GM18508 (cell line): ENCODE measurements around the gene ABHD4.
"Not testable (repeated sequence)": the region's sequence is repeated elsewhere in the genome, so short reads cannot be mapped to it uniquely, and the experiment has no call there.

ENCODE experiments used
- ATAC-seq: cut with Tn5 transposase; IDR thresholded peaks from one replicate; pipeline ENCODE4 v1.9.1; 2021; ENCODE audit warnings: moderate number of reproducible peaks; ENCODE audit not compliant: insufficient read depth, unreplicated experiment

Gene ABHD4

DNA sequence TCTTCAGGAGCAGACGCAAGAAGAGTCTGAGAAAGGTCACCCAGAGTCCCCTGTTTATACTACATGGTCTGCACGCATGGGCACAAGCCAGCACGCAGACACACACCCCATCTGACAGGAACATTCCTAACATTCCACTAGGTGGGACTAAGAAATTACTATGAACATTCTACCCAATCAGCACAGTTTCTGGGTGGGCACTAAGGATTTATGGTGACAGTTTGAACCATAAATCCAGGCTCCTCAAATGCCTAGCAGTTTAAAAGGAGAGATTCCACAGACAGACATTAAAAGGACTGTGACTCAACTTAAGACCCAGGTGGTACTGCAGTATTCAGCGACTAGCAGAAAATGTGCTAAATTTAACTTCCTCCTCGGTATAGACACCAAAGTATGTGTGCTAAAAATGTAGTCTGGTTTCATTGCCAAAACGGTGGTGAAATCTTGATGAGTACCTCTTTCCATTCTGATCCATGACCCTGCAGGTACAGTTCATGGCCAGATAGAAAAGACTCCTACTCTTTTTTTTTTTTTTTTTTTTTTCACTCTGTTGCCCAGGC, 16.2 kb downstream of the ABHD4 start:
- ATAC-seq, result no peak

DNA sequence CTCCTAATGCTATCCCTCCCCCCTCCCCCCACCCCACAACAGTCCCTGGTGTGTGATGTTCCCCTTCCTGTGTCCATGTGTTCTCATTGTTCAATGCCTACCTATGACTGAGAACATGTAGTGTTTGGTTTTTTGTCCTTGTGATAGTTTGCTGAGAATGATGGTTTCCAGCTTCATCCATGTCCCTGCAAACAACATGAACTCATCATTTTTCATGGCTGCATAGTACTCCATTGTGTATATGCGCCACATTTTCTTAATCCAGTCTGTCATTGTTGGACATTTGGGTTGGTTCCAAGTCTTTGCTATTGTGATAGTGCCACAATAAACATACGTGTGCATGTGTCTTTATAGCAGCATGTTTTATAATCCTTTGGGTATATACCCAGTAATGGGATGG, 17.7 kb downstream of the ABHD4 start:
- ATAC-seq, result not testable (repeated sequence)

DNA sequence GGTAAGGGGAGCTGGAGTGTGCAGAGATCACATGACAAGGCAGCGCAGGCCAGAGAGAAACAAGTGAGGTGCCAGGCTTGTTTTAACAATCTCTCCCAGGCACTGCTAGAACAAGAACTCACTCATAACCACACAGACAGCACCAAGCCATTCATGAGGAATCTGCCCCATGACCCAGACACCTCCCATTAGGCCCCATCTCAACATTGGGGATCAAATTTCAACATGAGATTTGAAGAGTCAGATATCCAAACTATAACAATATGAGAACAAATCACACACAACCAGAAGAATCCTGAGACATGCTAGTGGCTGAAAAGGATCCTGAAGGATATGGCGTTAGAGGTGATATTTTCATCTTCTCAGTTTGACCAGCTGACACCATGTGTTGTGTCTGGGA, 24.2 kb downstream of the ABHD4 start:
- ATAC-seq, result no peak

DNA sequence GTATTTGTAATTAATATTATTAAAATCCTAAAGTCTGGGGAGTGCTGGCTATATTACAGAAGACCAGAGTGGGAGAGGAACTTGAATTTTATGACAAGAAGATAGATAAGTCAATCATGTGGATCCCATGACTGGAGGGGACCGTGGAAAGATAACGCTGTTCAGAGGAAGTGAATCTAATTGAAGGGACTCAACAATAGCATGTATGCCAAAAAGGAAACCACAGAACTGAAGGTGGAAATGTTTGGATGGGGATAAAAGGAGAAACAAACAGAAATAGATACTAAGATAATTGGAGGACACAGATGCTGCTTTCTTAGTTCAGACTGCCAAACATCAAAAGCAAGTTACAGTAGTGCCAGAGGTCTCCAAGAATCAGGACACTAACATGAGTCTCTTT, 24.9 kb downstream of the ABHD4 start:
- no peak for ATAC-seq

DNA sequence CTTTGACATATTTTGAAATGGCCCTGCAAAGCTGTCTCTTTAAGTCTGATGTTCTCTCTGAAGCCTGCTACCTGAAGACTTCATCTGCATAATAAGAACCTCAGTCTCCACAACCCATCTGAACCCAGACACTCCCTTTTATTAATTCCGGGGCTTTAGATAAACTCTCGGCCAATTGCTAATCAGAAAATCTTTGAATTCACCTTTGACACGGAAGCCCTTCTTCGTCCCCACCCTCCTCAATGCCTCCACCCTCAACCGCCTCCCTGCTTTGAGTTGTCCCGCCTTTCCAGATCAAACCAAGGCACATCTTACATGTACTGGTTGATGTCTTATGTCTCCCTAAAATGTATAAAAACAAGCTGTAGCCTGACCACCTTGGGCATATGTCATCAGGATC, 28.5 kb downstream of the ABHD4 start:
- no peak for ATAC-seq

DNA sequence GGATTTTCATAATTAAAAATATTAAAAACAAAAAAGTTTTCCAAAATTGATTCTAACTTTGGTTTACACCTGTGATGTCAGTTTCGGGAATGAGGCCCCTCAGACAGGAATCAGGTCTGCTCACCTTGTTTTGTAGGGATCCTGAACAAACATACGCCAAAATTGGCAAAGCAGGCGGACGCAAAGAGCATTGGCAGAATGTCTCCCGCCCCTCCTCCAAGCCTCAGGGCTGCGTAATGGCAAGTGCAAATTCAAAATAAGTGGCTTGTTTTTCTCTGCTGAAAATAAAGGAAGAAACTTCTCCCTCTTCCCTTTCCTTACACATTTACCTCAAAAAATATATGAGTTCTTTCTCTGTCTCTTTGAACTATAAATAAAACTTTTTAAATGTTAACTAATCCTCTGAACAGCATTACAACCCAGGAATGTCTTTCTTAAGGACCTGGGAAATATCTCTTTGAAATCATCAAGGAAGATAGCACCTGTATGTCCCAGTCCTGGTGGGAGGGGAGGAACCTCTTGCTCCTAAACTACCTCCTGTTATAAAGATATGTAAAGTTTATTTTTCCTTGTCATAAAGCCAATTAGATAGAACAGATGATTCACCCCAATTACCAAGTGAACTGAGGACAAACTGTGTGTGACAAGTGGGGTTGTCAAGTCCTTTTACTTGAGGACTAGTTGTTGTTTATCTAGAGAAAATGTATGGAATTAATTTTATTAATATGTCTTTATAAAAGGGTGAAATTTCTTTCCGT, 29.6 kb downstream of the ABHD4 start:
- no peak for ATAC-seq

DNA sequence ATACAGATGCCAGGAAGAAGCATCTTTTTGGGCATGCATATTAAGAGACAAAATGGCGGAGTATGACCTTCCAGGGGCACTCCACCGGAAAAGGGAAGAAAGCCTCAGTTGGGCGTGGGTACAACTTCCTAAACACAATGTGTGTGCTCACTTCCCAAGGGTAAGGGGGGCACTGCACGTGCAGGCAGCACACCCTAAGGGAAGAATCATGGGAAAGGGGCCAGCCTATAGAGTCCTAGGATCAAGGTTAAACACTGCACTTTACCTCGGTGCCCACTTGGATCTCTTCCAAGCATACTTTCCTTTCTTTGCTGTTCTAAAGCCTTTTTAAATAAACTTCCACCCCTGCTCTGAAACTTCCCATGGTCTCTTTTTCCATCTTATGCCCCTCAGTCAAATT, 31.3 kb downstream of the ABHD4 start:
- ATAC-seq, result no peak

DNA sequence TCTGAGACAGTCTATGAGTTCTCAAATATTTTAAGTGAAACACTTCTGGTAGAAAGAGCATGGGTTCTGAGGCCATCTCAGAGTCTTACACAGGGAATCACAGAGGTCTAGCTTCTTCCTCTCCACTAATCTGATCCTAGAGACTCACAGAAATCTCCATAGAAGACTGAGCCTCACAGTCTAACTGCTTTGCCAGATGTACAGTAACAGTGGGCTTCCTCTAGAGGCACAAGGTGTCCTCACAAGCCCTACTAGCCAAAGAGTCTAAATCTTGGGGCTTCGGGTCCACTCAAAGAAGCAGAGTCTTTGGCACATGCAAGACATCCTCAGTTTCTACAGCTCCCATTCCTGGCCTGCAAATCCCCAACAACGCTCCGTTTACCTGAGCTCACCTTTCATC, 32.0 kb downstream of the ABHD4 start:
- no peak for ATAC-seq

DNA sequence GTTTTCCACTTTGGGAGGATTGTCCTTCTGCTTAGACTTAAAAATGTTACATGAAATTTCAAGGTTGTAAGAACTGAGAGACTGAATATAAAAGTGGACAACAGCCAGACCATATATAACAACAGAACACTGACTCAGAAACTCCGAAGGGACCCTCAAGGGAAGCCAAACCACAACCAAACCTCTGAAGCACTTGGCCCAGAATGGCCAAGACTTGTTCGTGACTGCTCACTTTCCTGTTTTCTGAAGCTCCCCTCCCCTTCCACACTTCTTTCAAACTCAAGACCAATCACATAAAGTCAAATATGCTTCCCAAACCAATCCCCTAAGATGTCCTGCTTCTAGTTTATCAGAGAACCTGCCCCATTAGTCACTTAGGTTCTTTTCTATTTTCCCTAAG, 32.4 kb downstream of the ABHD4 start:
- no peak for ATAC-seq

DNA sequence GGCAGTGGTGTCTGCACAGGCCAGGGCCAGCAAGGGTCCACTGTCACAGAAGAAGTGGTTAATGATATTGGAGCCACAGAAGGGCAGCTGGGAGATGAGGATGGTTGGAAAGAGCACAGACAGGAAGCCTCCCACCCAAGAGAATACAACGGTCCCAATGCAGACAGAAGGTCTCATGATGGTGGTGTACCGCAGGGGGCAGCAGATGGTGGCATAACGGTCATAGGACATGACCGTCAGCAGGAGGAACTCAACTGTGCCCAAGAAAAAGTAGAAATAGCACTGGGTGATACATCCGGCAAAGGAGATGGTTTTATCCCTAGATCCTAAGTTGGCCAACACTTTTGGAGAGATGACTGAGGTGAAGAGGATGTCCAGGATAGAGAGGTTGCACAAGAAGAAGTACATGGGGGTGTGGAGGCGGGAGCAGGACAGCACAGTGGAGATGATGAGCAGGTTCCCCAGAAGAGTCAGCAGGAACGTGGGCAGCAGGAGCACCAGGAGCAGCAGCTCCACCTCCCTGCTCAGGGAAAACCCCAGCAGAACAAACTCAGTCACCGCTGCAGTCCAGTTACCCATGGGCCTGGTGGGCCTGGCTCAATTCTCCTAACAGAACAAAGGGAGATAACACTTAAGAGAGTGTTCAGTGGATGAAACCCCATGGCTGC, 36.3 kb downstream of the ABHD4 start:
- no peak for ATAC-seq

DNA sequence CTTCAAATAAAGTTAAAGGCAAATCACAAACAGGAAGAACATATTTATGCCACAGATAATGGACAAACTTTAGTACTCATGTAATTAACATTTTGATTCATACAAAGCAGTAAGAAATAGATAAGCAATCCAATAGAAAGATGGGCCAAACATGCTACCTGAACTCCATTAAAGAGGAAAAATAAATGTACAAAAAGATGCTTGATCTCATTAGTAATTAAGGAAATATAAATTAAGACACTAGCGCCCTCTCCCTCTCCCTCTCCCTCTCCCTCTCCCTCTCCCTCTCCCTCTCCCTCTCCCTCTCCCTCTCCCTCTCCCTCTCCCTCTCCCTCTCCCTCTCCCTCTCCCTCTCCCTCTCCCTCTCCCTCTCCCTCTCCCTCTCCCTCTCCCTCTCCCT, 37.9 kb downstream of the ABHD4 start:
- ATAC-seq, result not testable (repeated sequence)

DNA sequence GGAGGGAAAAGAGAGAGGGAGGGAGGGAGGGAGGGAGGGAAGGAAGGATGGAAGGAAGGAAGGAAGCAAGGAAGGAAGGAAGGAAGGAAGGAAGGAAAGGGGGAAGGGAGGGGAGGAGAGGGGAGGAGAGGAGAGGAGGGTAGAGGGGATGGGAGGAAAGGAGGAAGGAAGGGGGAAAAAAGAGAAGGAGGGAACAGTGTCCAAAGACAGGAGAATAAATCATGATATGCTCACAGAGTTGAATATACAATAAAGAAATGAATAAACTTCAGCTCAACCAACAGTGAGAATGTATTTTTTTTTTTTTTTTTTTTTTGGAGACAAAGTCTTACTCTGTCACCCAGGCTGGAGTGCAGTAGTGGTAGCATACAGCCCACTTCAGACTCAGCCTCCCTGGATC, 42.1 kb downstream of the ABHD4 start:
- no peak for ATAC-seq

DNA sequence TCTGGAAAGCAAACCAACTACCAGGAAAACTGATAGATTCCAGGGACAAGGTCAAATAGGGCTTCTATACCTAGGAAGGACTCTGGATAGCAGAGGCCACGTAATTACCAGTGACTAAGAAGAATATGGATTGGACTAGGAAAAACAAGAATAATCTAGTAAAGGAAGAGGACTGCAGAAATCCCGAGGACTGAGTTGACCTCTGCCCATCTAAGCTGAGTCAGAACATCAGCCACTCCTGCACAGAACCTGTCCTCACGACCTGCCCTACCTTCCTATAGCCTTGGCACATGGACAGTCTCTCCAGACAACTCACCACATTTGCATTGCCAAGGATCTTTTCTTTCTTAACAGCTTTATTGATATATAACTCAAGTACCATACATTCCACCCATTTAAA, 43.7 kb downstream of the ABHD4 start:
- no peak for ATAC-seq

DNA sequence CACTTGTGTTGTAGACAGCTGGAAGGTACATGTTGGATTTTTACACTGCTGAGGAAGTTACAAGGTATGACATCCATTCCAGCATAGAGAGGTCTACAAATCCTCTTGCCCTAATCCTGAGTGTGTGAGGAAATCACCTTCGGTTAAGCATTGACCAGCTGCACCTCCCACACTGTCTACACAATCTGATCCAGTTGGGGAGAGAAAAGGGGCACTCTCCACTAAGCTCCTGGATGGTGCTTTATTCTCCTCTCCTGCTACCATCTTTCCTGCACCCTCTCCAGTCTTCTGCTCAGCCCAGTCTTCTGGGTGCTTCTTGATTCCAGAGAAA, 46.2 kb downstream of the ABHD4 start, which contains the start of gene OR6J1:
OR6J1 (minus strand) TSS at position 48 of the 331 bp plus-strand sequence. CDS start 9,541 bp downstream, outside the sequence.
- ATAC-seq, result no peak

DNA sequence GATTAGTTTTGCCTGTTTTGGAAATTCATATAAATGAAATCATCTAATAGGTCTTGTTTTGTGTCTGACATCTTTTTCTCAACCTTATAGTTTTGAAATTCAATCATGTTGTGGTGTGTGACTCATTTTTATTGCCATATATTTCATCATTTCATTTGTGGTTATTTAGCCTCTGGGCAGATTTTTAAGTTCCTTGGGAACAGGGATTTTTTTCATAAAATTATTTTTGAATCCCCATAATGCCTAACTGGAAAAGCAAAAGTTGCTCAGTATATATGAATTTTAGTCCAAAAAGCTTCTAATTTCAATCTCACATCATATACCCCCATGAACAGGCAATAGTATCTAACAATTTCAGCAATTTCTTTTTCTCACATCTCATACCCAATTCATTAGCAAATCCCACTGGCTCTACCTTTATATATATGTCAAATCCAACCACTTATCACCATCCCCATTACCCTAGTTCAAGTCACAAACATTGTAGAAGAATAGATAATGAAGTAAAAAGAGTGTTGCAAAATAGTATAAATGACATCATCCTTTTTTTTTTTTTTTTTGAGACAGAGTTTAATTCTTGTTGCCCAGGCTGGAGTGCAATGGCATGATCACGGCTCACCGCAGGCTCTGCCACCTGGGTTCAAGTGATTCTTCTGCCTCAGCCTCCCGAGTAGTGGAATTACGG, 48.6 kb downstream of the ABHD4 start:
- no peak for ATAC-seq

DNA sequence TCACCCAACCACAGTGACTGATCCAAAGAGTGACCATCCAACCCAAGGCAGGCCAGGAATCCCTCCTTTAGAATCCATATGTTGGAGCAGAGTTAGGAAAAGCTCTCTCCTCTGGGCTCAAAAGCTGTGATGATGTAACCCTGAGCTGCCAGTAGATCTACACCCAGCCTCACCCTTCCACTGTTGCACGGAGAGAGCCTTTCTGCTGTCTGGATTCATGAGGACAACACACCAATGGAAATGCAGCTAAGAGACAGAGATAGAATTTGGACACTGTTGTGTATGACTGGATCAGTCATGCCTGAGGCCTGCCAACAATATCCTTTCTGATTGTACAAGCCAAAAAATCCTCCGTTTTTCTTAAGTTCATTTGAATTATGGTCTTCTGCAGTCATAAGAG, 50.4 kb downstream of the ABHD4 start:
- no peak for ATAC-seq

DNA sequence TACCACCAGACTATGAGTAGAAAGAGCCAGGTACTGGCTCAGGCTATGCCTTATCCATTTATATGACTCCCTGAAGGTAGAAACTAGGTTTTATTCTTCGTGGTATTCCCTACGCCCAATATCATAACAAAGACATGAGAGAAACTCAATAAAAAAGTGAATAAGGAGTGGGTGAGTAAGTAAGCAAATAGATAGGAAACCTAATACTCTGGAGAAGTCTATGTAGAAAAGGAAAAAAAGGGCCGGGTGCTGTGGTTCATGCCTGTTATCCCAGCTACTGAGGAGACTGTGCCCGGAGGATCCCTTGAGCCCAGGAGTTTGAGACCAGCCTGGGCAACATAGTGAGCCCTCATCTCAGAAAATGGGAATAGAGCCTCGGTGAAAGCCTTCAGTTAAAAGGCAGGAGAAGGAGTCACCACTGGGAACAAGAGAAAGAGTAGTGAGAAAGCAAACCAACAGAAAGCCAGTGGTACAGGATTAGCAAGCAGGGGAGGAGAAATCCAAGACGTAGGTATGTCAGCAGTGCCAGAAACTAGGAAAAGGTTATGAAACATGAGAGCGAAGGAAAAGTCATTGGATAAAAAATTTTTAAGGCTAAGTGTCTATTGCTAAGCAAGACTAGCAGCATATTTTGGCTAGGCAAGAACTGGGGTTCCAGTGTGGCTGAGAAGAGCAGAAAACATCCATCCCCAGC, 52.1 kb downstream of the ABHD4 start:
- no peak for ATAC-seq

DNA sequence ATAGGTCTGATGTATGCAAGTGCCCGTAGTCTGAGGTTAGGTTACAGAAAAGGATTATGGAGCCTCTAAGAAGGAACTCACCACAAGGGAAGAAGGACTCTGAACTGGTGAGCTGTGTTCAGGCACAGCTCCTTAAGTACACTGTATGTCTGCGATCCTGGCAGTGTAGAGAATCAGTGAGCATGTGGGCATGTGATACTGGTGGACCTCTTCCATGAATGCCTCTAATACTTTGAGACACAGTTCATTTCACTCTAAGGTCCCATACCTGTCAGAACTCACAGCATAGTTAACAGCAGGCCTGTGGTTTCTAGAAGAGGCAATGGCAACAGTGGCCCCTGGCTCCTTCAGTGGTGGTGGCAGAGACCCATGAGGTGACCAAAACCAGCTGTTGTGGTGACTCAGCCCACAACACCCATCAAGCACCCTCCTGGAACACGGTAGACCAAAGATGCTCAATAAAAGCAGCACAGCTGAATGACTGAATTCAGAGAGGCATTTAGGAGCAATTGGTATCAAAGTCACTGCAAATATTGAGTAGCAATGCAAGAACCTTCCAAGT, 52.9 kb downstream of the ABHD4 start:
- ATAC-seq, result peak; percentile 47

DNA sequence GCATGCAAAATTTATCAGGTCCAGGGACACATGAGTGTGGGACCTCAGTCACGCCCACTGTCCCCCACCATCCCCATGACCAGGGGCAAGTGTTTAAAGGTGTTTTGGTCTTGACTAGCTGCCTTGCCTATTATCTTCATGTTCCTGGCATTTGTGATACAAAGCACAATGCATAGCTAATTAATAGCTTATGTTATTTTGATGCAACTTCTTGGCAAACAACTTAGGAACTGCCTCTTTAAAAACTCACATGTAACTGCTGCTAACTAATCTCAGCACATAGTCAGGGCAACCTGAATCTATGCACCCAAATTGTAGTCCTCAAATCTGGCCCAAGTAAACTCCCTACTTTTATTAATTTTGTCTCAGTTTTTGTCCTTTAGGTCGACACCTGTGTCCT, 53.5 kb downstream of the ABHD4 start:
- no peak for ATAC-seq

DNA sequence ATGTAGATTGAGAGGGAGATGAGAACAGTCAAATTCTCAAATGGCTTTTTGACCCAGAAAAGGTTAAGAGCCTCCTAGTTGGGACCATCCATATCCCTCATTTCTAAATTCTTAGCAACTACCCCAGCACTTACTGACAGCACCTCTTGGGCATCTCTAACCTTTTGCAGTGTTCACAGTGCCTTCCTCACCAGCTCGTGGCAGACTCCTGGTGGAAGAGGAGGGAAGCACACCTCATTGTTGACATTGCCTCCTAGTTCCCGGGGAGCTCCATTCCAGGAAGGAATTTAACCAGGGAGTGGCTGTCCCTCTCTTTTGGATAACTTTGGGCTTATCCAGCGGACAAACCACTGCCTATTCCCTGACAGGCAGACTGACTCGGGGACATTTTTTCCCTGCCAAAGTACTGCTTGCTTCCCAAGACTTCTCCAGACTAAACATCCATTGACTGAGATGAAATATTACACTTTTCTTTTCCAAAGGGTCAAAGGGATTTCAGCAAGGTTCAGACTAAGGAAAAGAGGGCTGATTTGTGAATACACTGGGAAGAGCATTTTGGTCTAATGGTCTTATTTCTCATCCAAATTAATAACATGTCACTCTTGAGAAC, 55.0 kb downstream of the ABHD4 start:
- ATAC-seq, result no peak
